8988T (cell line): Measurements from ENCODE around the gene PCNX1.
"Not testable (repeated sequence)": the region's sequence is repeated elsewhere in the genome, so short reads cannot be mapped to it uniquely, and the experiment has no call there.

Source experiments
- DNase-seq: peaks from one replicate; pipeline ENCODE4 v3.0.0; 2011

Gene PCNX1

GRCh38 chr14:71135911-71136310, 228.7 kb downstream of the PCNX1 start:
- no peak for DNase-seq

- DNase-seq = no peak
Observed at GRCh38 chr14:71136386-71137060, 229.3 kb downstream of the PCNX1 start.

GRCh38 chr14:71137536-71138447, 230.5 kb downstream of the PCNX1 start:
- DNase-seq = no peak

- DNase-seq = peak; percentile 46
Observed at GRCh38 chr14:71138448-71139293, 231.4 kb downstream of the PCNX1 start.

- no peak for DNase-seq
Observed at GRCh38 chr14:71139294-71139946, 232.2 kb downstream of the PCNX1 start.

- DNase-seq = no peak
Observed at GRCh38 chr14:71140157-71140556, 232.9 kb downstream of the PCNX1 start.

GRCh38 chr14:71141701-71142374, 234.6 kb downstream of the PCNX1 start:
- no peak for DNase-seq

- DNase-seq = no peak
Observed at GRCh38 chr14:71142375-71143038, 235.2 kb downstream of the PCNX1 start.

- no peak for DNase-seq
Observed at GRCh38 chr14:71143381-71144290, 236.4 kb downstream of the PCNX1 start.

- DNase-seq = not testable (repeated sequence)
Observed at GRCh38 chr14:71147335-71147734, 240.1 kb downstream of the PCNX1 start.

- DNase-seq = no peak
Observed at GRCh38 chr14:71148627-71149026, 241.4 kb downstream of the PCNX1 start.

- no peak for DNase-seq
Observed at GRCh38 chr14:71150737-71151136, 243.5 kb downstream of the PCNX1 start.

GRCh38 chr14:71155743-71156142, 248.5 kb downstream of the PCNX1 start:
- DNase-seq = no peak

GRCh38 chr14:71163050-71163841, 256.0 kb downstream of the PCNX1 start:
- no peak for DNase-seq

- DNase-seq = no peak
Observed at GRCh38 chr14:71163842-71164629, 256.8 kb downstream of the PCNX1 start.
